ENCODE data around the gene CD109.
A peak's percentile ranks its signal among the peaks of the same experiment; 100 is the strongest.
"Not testable (repeated sequence)": the region's sequence is repeated elsewhere in the genome, so short reads cannot be mapped to it uniquely, and the experiment has no call there.

The CD109 gene

DNA sequence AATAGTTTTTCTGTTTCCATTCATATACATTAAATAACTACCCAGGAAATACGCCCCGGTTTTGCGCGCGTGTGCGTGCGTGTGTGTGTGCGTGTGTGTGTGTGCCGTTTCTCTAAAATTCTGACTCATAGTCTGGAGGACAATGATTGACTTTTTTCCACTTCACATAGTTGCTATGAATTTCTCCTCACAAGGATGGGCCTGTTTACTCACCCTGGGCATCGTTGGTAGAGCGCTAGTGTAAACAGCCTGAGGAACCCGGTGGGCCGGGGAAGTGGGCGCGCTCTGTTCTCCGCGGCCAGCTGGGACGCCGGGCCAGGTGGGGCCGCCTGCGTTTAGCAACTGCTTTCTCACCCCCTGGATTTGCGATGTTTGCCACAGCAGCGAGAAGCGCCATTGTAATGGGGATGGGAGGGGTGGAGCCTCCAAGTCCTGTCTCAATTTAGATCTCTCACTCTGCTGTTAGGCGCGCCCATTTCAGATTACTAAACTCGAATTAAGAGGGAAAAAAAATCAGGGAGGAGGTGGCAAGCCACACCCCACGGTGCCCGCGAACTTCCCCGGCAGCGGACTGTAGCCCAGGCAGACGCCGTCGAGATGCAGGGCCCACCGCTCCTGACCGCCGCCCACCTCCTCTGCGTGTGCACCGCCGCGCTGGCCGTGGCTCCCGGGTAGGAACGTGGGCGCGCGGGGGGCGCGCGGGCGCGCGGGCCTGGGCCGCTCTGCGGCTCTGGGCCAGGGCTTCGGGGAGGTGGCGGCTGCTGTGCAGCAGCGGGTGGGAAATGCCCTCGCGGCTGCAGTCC lies at the start of gene CD109:
Gene CD109, plus strand, starts transcription at position 585 of the 803 bp plus-strand sequence. Its CDS starts 13 bp downstream, at position 598.
- peak; percentile 78 for DNase-seq

DNA sequence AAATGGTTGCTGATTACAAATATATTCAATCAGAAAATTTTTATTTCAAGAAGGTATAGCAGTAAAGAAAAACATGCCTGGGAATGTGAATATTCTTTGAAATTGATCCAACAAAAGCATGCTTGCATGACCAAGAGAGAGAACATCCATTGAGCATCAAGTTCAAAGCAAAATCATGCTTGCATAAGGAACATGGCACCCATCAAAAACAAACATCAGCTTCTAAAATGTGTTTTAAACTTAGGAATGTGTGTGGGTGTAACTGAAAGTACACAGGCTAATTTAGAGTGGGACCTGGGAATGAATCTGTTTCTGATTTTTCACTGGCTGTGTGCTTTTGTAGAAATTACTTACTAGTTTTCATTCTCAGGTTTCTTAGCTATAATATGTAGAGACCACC lies 47.8 kb upstream of the CD109 start:
- no peak for DNase-seq

DNA sequence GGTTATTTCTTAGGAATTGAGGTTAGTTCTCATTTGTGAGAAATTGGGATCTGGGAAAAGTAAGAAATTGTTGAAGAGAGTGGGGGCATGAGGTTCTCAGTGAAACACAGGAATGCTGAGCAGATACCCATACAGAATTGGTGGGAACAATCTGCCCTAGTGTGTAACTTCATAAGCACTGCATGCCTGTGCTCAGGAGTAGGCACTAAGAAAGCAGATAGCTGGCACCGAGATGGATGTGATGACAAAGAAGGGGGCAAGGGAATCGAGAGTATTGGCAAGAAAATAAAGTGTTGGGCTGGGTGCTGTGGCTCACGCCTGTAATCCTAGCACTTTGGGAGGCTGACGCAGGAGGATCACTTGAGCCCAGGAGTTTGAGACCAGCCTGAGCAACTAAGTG lies 46.2 kb upstream of the CD109 start:
- no peak for DNase-seq

DNA sequence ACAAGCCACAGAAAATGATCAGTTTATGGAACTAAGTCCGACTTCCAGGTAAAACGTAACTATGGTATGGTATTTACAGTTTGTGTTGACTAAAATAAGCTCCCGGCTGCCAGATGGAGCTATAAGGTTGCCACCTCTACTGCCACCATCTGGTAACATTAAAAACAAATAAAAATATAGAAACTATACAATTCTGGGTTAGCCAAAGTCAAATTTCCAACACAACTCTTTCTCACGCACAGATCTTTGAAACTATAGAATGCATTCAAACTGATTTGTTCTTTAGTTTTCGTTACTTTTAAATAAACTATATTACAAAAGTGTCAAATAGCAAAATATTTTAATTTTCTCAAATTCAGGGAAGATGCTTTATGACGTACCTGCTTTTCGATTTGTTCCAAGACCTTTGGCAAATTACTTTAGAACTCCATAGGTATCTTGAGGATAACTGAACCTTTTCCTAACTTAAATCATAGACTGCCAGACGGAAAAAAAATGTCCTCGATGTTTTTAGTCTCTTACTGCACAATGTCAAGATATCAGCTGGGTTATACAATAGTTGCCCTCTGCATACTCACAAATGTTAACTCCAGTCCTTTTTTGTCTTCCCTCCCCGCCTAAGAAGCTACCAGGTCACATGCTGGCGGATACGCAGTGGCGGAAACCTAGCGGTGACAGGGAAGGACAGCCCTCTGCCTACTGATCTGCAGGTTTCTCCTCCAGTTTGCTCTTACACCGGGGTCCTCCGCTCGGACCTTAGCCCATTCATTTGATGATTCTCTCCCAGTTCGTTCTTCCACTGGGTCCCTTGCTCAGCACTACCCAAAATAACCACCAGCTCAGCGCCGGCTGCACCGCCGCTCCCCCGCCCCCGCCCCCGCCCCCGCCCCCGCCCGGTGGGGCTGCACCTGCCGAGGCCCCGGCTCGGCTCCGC lies 43.1 kb upstream of the CD109 start:
- peak; percentile 72 for DNase-seq

DNA sequence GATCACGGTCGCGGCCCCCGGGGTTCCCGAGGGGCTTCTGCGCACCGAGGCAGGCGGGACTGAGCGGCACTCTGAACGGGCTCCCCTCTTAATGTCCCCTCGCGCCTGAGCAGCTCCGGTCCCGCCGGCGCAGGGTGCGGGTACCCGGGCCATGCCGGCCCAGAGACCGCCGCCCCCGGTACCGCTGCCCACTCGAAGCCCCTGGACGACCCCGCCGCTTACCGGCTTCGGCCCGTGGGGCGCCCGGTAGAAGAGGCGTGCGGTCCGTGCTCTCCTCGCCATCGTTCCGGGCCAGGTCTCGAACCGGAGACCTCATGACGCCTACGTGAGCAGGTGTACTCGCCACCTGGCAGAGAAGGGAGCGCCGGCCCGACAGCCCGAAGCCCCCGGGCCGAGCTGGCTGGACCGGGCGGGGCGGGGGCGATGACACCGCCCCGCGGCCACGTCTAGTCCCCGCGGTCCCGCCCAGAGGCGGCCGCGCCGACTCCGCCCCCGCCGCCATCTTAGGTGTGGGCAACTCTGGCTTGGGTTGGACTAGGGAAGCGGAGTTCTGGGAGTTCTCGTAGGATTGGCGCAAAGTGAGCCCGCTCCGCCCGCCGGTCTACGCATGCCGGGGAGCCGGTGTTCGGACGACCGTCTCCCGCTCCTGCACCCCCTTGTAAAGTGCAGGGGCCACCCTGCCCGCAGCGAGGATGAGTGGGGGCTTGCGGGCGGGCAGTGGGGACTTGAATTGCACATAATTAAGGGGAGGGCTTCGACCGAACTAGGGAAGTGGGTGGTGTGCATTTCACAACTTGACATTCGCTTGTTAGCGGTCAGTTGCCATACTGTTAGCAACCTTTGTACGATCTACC lies 42.2 kb upstream of the CD109 start, which contains the start of gene SLC17A5:
Gene SLC17A5, minus strand, starts transcription at position 422 of the 854 bp plus-strand sequence. Its CDS starts 106 bp downstream, at position 316.
- DNase-seq = peak; percentile 94

DNA sequence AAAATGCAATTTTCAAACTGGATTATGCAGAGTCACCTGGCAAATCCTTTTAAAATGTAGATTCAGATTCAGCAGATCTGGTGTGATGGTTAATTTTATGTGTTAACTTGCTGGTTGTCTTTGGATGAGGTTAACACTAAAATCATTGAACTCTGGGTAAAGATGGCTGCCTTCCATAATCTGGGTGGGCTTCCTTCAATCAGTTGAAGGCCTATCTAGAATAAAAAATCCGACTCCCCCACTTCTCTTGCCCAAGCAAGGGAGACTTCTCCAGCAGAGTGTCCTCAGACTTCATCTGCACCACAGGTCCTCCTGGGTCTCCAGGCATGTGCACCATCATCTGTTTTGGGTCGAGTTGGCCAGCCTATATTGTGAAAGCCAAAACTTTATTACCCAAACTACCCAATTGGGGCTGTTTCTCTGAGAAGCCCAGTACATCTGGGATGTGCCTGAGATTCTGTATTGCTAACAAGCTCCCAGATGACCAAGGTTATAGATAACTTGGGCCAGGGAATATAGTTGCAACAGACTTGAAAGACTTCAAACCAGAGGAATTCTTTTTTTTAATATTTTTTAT lies 40.6 kb upstream of the CD109 start:
- DNase-seq = no peak

DNA sequence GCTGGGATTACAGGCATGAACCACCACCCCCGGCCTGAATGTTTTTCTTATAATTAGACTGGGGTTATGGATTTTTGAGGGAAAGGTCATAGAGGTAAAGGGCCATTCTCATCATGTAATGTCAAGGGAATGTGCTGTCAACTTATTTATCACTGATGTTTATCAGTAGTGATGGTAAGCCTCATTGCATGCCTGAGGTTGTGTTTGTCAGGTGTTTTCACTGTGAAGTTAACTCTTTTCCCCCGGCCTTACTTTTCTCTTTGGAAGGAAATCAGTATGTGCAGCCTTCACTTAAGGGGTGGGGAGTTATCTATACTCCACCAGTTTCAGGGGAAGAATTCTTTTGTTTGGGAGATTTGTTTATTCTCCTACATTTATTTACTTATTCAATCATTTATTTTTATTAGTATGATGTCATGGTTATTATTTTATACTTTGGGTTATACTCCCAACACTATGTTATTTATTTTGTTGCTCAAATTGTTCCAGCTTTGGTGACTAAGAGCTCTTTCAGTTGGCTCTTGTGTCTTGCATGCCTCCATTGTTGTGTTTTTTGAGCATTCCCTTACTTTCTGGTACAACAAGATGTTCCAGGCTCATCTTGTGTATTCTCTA lies 39.4 kb upstream of the CD109 start:
- DNase-seq = no peak

DNA sequence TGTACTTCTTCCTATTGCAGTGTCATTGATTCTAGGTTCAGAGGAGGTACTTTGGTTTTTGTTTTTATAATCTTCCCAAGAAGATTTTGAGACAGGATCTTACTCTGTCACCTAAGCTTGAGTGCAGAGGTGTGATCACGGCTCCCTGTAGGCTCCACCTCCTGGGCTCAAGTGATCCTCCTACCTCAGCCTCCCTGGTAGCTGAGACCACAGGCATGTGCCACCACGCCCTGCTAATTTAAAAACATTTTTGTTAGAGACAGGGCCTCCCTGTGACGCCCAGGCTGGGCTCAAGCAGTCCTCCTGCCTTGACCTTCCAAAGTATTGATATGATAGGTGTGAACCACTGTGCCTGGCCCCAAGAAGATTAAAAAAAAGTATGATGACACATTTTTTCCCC lies 38.8 kb upstream of the CD109 start:
- DNase-seq = no peak

DNA sequence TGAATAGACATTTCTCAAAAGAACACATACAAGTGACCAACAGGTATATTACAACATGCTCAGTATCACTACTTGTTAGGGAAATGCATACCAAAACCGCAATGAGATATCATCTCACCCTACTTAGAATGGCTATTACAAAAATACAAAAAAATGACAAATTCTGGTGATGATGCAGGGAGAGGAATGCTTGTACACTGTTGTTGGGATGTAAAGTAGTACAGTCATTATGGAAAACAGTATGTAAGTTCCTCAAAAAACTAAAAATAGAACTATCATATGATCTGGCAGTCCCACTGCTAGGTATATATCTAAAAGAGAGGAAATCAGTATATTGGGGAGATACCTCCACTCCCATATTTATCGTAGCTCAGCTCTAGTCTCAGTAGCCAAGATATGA lies 31.3 kb upstream of the CD109 start:
- no peak for DNase-seq

DNA sequence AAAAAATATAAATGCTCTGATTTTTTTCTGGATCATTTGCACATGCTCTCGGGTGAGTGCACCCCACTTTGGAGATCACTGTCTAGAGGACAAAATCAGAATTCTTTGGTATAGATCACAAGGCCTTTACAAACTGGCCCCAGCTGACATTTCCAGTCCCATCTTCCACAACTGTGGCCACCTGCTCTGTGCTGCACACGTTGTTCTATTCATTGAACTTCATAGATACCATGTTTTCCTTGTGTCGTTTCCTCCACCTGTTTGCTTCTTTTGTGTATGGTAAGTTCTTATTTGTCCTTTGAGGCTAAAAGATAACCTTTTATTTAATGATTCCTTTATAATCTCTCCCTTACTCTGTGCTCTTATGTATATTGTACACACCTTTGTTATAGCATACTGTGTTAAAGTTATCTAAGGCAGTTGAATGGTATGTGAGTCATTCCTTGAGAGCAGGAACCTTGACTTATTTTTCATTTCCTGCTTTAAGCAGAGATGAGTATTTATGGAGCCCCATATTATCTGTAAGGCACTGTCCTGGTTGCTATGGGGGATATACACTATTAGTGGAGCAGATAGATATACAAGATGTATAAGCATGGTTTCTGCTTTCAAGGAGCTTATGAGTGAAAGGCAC lies 30.2 kb upstream of the CD109 start:
- DNase-seq = no peak

DNA sequence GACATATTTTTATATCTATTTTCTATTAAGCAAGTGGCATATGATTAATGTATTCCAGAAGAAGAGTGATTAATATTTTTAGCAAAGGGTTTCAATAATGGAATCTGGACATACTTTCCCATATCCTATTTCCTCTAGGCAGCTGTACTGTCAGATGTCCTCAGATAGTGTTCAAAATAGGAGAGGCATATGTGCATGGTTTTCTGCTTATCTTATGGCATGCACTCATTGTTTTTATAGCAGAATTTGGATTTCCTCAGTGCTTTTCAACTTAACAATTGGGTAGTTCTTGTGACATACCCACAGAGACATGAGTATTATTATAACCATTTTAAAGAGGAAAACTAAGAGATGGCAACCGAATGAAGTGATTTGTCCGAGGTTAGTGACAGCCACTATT lies 29.6 kb upstream of the CD109 start:
- DNase-seq = no peak

DNA sequence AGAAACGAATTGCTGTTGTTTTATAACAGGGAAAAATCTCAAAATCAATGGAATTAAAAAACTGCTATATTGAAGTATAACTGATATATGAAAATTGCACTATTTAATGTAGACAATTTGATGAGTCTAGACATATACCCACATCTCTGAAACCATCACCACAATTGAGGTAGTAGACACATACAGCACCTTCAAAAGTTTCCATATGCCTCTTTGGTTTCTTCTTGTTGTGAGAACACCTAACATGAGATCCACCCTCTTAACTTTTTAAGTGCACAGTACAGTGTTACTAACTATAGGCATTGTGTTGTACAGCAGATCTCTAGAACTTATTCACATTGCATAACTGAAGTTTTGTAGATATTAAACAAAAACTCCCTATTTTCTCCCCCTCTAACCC lies 28.2 kb upstream of the CD109 start:
- DNase-seq = no peak

DNA sequence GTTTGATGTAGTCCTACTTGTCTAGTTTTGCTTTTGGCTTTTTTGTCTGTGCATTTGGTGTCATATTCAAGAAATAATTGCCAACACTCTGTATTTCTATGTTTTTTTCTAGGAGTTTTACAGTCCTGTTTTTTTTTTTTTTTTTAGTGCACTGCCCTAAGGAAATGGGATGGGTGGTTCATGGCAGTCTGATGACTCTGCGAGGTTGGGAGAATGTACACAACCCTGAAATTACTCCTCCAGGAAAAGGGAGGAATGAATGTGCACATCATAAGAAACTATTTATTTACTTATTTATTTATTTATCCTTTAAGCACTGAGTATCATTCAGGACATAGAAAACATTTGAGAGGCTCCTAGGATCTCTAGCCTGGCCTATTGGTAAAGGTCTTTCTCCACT lies 27.0 kb upstream of the CD109 start:
- no peak for DNase-seq

DNA sequence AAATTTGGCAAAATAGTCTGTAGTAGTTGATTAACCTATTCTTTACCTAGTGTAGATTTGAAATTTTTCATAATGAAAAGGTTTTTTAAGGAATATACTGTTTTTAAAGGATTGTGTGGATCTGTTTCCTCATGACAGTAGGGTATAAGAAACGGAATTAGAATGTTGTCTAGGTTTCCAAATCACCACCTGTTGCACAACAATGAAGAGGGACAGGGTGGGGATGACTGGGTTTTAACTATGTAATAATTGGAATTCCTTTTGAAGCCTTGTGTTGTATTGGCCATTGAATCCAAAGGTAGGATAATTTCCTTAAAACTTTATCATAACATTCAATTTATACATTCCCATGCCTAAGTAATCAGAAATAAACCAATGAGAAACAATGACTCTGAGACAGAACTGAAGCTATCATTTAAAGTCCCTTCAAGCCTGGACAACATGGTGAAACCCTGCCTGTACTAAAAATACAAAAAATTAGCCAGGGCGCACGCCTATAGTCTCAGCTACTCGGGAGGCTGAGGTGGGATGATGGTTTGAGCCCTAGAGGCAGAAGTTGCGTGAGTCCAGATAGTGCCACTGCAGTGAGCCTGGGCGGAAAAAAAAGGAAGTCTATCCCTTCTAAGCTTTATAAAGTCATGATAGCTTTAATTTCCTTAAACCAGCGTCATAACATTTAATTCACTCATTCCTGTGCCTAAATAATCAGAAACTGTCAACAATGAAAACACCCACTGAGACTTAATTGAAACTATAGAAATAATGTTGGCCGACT lies 23.9 kb upstream of the CD109 start:
- DNase-seq = no peak

DNA sequence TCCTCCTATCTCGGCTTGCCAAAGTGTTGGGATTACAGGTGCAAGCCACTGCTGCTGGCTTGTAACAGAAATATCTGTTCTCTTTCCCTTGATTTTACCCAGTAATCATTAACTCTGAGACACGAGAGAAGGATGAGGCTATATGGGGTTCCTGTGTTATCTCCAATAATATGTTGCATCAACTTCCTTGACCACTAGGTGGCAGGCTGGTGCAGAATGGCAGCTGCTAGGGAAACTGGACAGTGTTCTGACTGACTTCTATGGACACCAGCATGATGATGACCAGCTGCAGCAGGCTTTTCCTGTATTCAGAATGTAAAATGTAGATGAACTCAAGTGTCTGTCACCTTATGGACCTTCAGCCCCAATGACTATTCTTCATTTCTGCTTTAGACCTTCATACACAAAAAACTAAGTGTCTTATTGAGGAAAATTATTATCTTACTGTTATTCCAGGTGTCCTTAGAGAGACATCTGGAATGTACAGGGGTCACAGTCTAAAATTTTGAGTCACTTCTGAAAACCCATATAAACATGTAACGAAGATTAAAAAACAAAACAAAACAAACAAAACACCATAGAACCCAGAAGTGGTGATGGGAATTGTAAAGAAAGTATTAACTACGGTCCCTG lies 20.4 kb upstream of the CD109 start:
- DNase-seq = peak; percentile 86

DNA sequence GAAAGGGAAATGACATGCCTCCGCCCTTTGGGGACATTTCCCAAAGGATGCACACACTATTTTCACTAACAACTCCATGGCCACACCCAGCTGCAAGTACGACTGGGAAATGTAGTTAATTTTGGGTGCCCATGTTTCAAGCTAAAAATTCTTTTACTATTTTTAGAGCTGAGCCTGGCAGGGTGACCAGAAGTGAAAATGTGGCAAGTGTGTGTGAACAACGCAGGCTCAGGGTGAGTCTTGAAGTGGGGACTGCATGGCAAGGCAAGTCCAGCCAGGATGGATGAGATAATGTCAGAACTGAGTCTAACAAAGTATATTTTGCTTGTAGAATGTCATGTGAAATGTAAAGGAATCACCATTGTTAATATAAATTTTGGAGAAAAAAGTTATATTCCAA lies 17.0 kb upstream of the CD109 start:
- DNase-seq = no peak

DNA sequence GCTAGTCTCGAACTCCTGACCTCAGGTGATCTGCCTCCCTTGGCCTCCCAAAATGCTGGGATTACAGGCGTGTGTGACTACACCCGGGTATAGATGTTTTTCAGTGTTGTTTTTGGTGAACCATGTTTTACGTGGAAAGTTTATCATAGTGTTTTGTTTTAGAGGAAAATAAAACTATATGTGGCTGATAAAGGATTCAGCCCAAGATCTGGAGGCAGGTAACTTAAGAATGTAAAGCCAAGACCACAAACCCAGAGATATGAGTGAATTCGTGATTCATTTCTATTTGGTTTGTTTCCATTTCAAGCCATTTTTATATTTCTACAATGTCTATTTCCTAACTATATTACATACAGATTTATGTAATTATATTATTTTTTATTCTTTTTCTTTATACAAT lies 16.2 kb upstream of the CD109 start:
- not testable (repeated sequence) for DNase-seq

DNA sequence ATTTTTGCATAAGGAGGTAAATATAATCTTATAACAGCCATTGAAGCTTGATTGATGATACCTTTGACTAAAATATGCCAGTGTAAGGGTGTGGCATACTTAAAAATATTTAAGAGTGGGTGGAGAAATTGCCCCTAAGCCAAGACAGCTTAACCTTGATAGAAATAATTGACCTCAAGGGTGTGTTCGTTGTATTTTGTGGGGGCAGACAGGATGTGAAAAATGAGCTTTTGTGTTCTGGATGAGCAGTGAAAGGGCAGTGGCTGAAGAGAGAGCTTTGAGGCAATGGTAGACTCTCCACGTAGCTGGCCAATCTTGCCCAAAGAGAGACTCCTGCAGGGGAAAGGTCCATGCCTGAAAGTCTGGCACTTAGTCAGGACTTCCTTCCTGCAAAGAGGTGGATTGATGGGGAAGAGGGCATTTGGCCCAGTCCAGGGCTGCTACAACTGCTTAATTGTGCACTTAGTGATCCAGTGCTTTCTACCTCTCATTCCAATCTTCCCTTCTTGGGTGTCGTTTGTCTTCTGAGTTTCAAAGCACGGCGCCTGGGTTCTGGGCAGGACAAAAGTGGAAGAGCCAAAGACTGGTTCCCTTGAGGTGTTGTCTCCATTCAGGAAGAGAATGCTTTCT lies 15.6 kb upstream of the CD109 start:
- no peak for DNase-seq

DNA sequence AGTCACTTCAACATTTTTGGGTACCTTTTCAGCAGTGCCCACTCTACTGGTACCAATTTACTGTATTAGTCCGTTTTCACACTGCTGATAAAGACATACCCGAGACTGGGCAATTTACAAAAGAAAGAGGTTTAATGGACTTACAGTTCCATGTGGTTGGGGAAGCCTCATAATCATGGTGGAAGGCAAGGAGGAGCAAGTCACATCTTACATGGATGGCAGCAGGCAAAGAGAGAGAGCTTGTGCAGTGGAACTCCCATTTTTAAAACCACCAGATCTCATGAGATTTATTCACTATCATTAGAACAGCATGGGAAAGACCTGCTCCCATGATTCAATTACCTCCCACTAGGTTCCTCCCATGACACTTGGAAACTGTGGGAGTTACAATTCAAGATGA lies 12.4 kb upstream of the CD109 start:
- not testable (repeated sequence) for DNase-seq

DNA sequence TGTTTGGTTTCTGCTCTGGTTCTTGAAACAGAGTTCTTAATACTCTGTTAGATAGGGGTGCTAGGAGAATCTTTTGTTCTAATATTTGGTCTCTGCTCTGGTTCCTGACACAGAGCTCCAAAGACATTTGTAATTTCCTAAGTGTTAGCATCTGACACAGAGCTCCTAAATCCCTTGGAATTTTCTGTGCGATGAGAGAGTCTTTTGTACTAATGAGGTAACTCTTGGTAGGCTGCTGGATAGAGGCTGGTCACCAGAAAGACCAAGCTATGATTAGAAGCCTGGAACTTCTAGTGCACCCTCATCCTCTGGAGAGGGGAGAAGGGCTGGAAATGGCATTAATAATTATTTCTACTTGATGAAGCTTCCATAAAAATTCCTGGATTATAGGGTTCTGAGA lies 7.7 kb upstream of the CD109 start:
- no peak for DNase-seq
